Erythroblast (primary cell): Measurements from ENCODE around the gene ZEB1.

Experiments
- GATA1 ChIP-seq: IDR thresholded peaks from 2 replicates; pipeline ENCODE4 v1.6.1; 2011; ENCODE audit warnings: low read depth, mild to moderate bottlenecking, control low read depth, low read length, moderate library complexity
- POLR2A ChIP-seq: IDR thresholded peaks from 2 replicates; pipeline ENCODE4 v1.6.1; 2011; ENCODE audit warnings: mild to moderate bottlenecking, low read length

DNA sequence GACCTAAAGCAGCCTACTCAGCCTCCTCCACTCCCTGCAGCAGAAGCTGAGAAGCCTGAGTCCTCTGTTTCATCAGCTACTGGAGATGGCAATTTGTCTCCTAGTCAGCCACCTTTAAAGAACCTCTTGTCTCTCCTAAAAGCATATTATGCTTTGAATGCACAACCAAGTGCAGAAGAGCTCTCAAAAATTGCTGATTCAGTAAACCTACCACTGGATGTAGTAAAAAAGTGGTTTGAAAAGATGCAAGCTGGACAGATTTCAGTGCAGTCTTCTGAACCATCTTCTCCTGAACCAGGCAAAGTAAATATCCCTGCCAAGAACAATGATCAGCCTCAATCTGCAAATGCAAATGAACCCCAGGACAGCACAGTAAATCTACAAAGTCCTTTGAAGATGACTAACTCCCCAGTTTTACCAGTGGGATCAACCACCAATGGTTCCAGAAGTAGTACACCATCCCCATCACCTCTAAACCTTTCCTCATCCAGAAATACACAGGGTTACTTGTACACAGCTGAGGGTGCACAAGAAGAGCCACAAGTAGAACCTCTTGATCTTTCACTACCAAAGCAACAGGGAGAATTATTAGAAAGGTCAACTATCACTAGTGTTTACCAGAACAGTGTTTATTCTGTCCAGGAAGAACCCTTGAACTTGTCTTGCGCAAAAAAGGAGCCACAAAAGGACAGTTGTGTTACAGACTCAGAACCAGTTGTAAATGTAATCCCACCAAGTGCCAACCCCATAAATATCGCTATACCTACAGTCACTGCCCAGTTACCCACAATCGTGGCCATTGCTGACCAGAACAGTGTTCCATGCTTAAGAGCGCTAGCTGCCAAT is 202.2 kb downstream of the ZEB1 start:
- TF ChIP-seq POLR2A = no peak
- no peak for TF ChIP-seq GATA1
